ENCODE results near the gene CRISP2. TPM values are rescaled to one million over a fixed set of nuclear protein-coding genes. Genes with fewer than 3 reads are reported as not detected.

CRISP2 gene
- total RNA-seq, 1 donor from 2014 or later: not detected

DNA sequence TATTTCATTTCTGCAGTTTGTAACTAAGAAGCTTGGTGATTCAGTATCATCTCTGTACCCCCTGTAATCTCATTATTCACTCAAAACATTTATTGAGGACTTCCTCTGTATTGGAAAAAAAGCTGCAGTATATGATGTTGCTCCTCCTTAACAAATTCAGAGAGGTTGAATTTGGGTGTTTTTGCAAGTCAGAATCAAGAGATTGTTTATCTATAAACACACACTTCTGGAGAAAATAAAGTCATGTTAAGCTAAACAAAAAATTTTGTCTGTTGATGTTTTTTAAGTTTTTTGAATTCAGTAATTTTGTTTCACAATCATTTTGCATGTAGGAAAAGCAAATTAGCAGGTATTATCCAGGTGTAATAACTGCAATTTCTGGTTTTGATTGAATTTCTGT lies 65.3 kb downstream of the CRISP2 start:
- H3K4me1 Mint-ChIP-seq: no peaks in the 10 kb centered on the region
- no peak overlapping the region for H3K27ac Mint-ChIP-seq (ENCODE audit: unreplicated experiment)
- no peak for DNase-seq (ENCODE audit: low read depth, low spot score)
- H3K36me3 Mint-ChIP-seq (ENCODE audit: low read depth): no peaks in the 10 kb centered on the region
- TF ChIP-seq, protein P1, sequence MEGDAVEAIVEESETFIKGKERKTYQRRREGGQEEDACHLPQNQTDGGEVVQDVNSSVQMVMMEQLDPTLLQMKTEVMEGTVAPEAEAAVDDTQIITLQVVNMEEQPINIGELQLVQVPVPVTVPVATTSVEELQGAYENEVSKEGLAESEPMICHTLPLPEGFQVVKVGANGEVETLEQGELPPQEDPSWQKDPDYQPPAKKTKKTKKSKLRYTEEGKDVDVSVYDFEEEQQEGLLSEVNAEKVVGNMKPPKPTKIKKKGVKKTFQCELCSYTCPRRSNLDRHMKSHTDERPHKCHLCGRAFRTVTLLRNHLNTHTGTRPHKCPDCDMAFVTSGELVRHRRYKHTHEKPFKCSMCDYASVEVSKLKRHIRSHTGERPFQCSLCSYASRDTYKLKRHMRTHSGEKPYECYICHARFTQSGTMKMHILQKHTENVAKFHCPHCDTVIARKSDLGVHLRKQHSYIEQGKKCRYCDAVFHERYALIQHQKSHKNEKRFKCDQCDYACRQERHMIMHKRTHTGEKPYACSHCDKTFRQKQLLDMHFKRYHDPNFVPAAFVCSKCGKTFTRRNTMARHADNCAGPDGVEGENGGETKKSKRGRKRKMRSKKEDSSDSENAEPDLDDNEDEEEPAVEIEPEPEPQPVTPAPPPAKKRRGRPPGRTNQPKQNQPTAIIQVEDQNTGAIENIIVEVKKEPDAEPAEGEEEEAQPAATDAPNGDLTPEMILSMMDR (conservative IDR thresholded peaks at IDR 0.05): no peak
- no peaks in the 10 kb centered on the region for H3K27me3 Mint-ChIP-seq (ENCODE audit: low read depth)
- no peak overlapping the region for H3K4me3 Mint-ChIP-seq
- H3K9me3 Mint-ChIP-seq: no peaks in the 10 kb centered on the region

DNA sequence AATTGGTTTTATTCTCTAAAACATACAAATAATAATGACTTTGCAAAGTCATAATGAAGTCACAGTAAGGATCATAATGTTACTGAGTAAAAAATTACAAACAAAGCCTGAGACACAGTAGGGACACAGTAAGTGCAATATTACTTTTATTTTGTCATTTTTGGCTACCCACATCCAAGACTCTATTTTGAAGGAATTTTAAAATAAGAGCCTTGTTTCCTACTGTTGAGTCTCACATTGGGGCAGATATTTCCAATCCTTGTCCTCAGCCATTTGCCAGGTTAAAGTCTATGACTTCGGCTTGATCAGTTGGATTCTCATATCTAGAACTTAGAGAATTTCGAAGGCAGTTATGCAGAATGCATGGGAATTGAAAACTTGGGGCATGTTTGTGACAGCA lies 65.9 kb downstream of the CRISP2 start:
- Mint-ChIP-seq H3K9me3 (no peaks in the 10 kb centered on the region), H3K36me3 (ENCODE audit: low read depth) (no peaks in the 10 kb centered on the region), H3K4me3 (no peak overlapping the region), H3K27ac (ENCODE audit: unreplicated experiment) (no peak overlapping the region), H3K27me3 (ENCODE audit: low read depth) (no peaks in the 10 kb centered on the region), H3K4me1 (no peaks in the 10 kb centered on the region)
- no peak for DNase-seq (ENCODE audit: low read depth, low spot score)
- TF ChIP-seq, protein P1 (conservative IDR thresholded peaks at IDR 0.05): no peak

DNA sequence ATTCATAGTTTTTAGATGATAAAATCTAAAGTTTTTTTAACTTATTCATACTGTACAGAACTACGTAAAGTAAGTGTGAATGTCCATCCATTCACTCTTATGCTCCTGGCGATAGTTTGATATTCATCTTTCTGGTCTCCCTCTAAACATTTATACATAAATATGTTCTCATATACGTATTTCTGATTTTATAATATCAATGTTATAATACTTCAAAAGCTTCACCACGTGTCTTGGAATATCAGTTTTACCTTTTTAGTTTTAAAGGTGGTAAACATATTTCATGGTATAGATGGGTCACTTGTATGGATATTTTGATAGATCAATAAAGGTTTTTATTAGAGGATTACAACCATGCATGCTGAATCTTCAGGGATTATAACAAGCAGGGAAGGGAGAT lies 66.4 kb downstream of the CRISP2 start:
- Mint-ChIP-seq H3K27me3 (ENCODE audit: low read depth) (no peaks in the 10 kb centered on the region), H3K27ac (ENCODE audit: unreplicated experiment) (no peak overlapping the region)
- TF ChIP-seq, protein P1 (conservative IDR thresholded peaks at IDR 0.05): no peak

DNA sequence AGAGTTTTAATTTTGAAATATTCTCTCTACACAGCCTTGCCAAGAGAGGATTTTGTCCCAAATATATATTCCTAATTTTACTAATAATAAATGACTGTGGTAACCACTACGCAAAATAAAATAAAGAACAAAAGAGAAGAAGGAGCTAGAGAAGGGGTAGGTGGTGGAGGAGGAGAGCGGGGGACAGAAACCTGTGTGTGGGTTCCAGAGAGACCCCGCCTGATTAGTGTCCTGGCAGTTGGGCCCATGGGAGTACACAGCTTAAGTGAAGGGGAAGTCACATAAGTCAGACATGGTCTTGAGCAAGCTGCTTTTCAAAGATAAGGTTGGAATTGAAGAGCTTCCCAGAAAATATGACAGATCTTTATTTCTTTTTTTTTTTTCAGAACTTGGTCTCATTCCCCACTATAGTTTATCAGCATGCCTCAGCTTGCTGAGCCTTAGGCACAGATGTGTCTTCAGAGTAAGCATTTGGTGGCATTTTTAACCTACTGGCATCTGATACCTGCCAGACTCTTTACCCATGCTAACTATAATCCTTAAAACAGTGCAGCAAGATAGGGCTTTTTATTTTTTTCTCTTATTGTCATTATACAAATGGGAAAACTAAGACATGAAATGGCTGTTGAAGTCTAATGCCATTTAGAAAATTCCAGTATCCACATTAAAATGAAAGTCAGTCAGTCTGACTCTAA lies 67.1 kb downstream of the CRISP2 start:
- DNase-seq (ENCODE audit: low read depth, low spot score): no peak
- Mint-ChIP-seq H3K9me3 (no peaks in the 10 kb centered on the region), H3K36me3 (ENCODE audit: low read depth) (no peaks in the 10 kb centered on the region), H3K27ac (ENCODE audit: unreplicated experiment) (no peak overlapping the region), H3K27me3 (ENCODE audit: low read depth) (no peaks in the 10 kb centered on the region), H3K4me3 (no peak overlapping the region), H3K4me1 (no peaks in the 10 kb centered on the region)
- TF ChIP-seq, protein P1 (conservative IDR thresholded peaks at IDR 0.05): no peak

More for the DNA sequence above, 66.4 kb downstream of the CRISP2 start:
- H3K36me3 Mint-ChIP-seq (ENCODE audit: low read depth): no peaks in the 10 kb centered on the region
- no peak for DNase-seq (ENCODE audit: low read depth, low spot score)
- no peaks in the 10 kb centered on the region for H3K9me3 Mint-ChIP-seq
- H3K4me3 Mint-ChIP-seq: no peak overlapping the region
- no peaks in the 10 kb centered on the region for H3K4me1 Mint-ChIP-seq

DNA sequence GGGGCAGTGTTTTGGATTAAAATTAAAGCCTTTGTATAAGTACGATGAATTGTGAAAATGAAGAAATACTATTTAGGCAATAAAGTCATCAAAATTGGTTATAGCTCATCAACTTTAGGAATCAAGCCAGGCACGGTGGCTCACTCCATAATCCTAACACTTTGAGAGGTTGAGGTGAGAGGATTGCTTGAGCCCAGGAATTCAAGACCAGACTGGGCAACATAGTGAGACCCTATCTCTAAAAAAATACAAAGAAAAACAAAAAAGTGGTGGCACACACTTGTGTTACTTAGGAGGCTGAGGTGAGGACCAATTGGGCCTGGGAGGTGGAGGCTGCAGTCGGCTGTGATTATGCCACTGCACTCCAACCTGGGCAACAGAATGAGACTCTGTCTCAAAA lies 68.2 kb downstream of the CRISP2 start:
- Mint-ChIP-seq H3K9me3 (no peaks in the 10 kb centered on the region), H3K4me3 (no peak overlapping the region), H3K27ac (ENCODE audit: unreplicated experiment) (no peak overlapping the region), H3K36me3 (ENCODE audit: low read depth) (no peaks in the 10 kb centered on the region), H3K4me1 (no peaks in the 10 kb centered on the region), H3K27me3 (ENCODE audit: low read depth) (no peaks in the 10 kb centered on the region)
- DNase-seq (ENCODE audit: low read depth, low spot score): no peak
- TF ChIP-seq, protein P1 (conservative IDR thresholded peaks at IDR 0.05): no peak

Other genes with a start within 250 kb of the CRISP2 start
- gene GLYATL3, start 213.6 kb downstream of the CRISP2 start, total RNA-seq: not detected in 2 replicates
- gene C6orf141, start 162.9 kb downstream of the CRISP2 start, total RNA-seq: 0.89 and 1.0 TPM in 2 replicates
- gene RHAG, start 76.7 kb downstream of the CRISP2 start, total RNA-seq: not detected in 2 replicates
- gene CRISP3, start 30.8 kb upstream of the CRISP2 start, total RNA-seq: not detected in 2 replicates
- not detected in 2 replicates for gene PGK2, start 73.7 kb upstream of the CRISP2 start, total RNA-seq
- gene CRISP1, start 153.0 kb upstream of the CRISP2 start, total RNA-seq: not detected in 2 replicates